Mononuclear cell (primary cell): ENCODE data around the gene PPP1R13B. TPM values are rescaled to one million over a fixed set of nuclear protein-coding genes. Genes with fewer than 3 reads are reported as not detected.
"Not testable (repeated sequence)": the region's sequence is repeated elsewhere in the genome, so short reads cannot be mapped to it uniquely, and the experiment has no call there.

Experiments used
- H3K27me3 ChIP-seq: 2 replicates; pipeline ENCODE4 v1.6.0; 2011; ENCODE audit warnings: low read length, control low read depth; ENCODE audit not compliant: insufficient read depth
- H3K4me1 ChIP-seq: 2 replicates; pipeline ENCODE4 v1.5.1; 2011; ENCODE audit warnings: mild to moderate bottlenecking, low read length, control low read depth; ENCODE audit not compliant: insufficient read depth
- H3K4me3 ChIP-seq: 2 replicates; pipeline ENCODE4 v1.5.1; 2011; ENCODE audit warnings: mild to moderate bottlenecking, low read length, moderate library complexity
- H3K9me3 ChIP-seq: 2 replicates; pipeline ENCODE4 v1.5.1; 2011; ENCODE audit warnings: low read depth, mild to moderate bottlenecking, control low read depth, low read length
- total RNA-seq: library from RNA; depleted of rRNA; stranded (reverse); fragments of >200 nt; gene quantifications from one replicate; pipeline ENCODE4 v1.2.3, GENCODE V29; 2012

Gene PPP1R13B
- total RNA-seq, 1 donor = 4.5 TPM

- Histone ChIP-seq H3K27me3 (peaks cover 7% of the 10 kb centered on the region), H3K4me3 (no peak overlapping the region), H3K4me1 (no peaks in the 10 kb centered on the region), H3K9me3 (no peaks in the 10 kb centered on the region)
Measured at GRCh38 chr14:103816991-103817390, 30.4 kb downstream of the PPP1R13B start.

DNA sequence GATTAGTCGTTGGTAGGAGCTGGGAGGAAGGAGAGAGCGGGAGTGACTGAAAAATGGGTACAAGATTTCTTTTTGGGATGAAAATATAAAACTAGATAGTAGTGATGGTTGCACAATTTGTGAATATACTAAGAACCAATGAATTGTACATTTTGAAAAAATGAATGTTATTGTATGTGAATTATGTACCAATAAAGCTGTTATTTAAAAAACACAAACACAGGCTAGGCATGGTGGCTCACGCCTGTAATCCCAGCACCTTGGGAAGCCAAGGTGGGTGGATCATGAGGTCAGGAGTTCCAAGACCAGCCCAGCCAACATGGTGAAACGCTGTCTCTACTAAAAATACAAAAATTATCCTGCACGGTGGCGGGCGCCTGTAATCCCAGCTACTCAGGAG lies 32.1 kb downstream of the PPP1R13B start:
- no peaks in the 10 kb centered on the region for H3K9me3 ChIP-seq
- no peak overlapping the region for H3K4me3 ChIP-seq
- H3K27me3 ChIP-seq = no peaks in the 10 kb centered on the region
- H3K4me1 ChIP-seq = no peaks in the 10 kb centered on the region

DNA sequence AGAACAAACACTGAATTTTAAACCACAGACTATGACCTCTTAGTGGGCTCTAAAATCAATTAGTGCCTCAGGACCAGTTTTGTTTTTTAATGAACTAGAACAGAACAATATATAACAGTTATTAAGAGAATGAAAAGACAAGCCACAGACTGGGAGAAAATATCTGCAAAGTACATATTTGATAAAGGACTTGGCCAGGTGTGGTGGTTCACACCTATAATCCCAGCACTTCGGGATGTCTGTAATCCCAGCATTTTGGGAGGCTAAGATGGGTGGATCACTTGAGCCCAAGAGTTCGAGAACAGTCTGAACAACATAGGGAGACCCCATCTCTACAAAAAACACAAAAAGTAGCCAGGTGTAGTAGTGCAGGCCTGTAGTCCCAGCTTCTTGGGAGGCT lies 36.2 kb downstream of the PPP1R13B start:
- no peaks in the 10 kb centered on the region for H3K9me3 ChIP-seq
- H3K4me1 ChIP-seq = no peaks in the 10 kb centered on the region
- H3K4me3 ChIP-seq = no peak overlapping the region
- H3K27me3 ChIP-seq = no peaks in the 10 kb centered on the region

GRCh38 chr14:103808403-103809001 lies 38.9 kb downstream of the PPP1R13B start:
- no peak overlapping the region for H3K4me3 ChIP-seq
- H3K9me3 ChIP-seq = no peaks in the 10 kb centered on the region
- no peaks in the 10 kb centered on the region for H3K4me1 ChIP-seq
- H3K27me3 ChIP-seq = no peaks in the 10 kb centered on the region

- no peak overlapping the region for H3K4me3 ChIP-seq
- no peaks in the 10 kb centered on the region for H3K4me1 ChIP-seq
- H3K9me3 ChIP-seq = no peaks in the 10 kb centered on the region
- H3K27me3 ChIP-seq = no peaks in the 10 kb centered on the region
Measured at GRCh38 chr14:103806805-103807204, 40.6 kb downstream of the PPP1R13B start.

DNA sequence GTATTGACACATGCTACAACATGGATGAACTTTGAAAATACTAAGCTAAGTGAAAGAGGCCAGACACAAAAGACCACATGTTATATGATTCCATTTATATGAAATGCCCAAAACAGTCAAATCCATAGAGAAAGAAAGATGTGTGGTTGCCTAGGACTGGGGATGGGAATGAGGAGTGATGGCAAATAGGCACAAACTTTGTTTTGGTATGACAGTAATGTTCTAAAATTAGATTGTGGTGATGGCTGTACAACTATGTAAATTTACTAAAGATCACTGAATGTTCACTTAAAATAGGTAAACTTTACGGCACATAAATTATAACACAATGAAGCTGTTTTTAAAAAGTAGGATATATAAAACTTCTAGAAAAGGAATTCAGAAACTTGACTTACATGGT lies 41.7 kb downstream of the PPP1R13B start:
- H3K4me1 ChIP-seq = no peaks in the 10 kb centered on the region
- no peaks in the 10 kb centered on the region for H3K9me3 ChIP-seq
- no peak overlapping the region for H3K4me3 ChIP-seq
- no peaks in the 10 kb centered on the region for H3K27me3 ChIP-seq

DNA sequence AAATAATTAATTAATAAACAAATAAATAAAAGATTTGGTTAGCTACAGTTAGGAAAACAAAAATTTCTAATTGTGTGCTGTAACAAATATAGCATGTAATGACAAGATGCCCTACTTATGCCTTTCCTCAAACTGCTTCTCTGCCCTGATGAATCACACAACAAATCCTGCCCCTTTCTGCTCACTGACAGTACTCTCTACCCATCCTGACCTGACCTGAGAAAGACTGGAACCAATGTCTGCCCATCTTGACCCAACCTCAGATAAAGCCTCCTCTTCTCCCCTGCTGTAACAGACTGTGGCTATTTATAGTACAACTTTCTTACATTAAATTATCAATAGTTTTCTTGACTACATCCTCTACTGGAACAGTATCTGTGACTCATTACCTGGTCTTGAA lies 43.7 kb downstream of the PPP1R13B start:
- Histone ChIP-seq H3K9me3 (no peaks in the 10 kb centered on the region), H3K4me3 (no peak overlapping the region), H3K4me1 (no peaks in the 10 kb centered on the region)

GRCh38 chr14:103802356-103802755 lies 45.0 kb downstream of the PPP1R13B start:
- Histone ChIP-seq H3K9me3 (no peaks in the 10 kb centered on the region), H3K4me1 (no peaks in the 10 kb centered on the region)

More for the DNA sequence above, 43.7 kb downstream of the PPP1R13B start:
- no peaks in the 10 kb centered on the region for H3K27me3 ChIP-seq

GRCh38 chr14:103801459-103801858 lies 45.9 kb downstream of the PPP1R13B start:
- Histone ChIP-seq H3K4me3 (no peak overlapping the region), H3K4me1 (no peaks in the 10 kb centered on the region), H3K9me3 (no peaks in the 10 kb centered on the region), H3K27me3 (no peaks in the 10 kb centered on the region)

More at GRCh38 chr14:103802356-103802755, 45.0 kb downstream of the PPP1R13B start:
- Histone ChIP-seq H3K4me3 (no peak overlapping the region), H3K27me3 (no peaks in the 10 kb centered on the region)

DNA sequence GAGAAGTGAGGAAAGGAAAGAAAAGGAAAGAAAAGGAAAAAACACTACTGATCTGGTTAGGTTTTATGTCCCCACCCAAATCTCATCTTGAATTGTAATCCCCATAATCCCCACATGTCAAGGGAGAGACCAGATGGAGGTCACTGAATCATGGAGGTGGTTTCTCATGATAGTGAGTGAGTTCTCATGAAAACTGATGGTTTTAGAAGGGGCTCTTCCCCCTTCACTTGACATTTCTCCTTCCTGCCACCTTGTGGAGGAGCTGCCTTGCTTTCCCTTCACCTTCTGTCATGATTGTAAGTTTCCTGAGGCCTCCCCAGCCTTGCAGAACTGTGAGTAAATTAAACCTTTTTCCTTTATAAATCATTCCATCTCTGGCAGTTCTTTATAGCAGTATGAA lies 54.2 kb downstream of the PPP1R13B start:
- not testable (repeated sequence) for H3K4me1 ChIP-seq, H3K4me3 ChIP-seq, H3K9me3 ChIP-seq, H3K27me3 ChIP-seq

GRCh38 chr14:103788086-103788485 lies 59.3 kb downstream of the PPP1R13B start:
- Histone ChIP-seq H3K4me3 (no peak overlapping the region), H3K4me1 (no peaks in the 10 kb centered on the region), H3K27me3 (no peaks in the 10 kb centered on the region), H3K9me3 (no peaks in the 10 kb centered on the region)

- no peaks in the 10 kb centered on the region for H3K27me3 ChIP-seq
- H3K4me1 ChIP-seq = no peaks in the 10 kb centered on the region
- no peaks in the 10 kb centered on the region for H3K9me3 ChIP-seq
- no peak overlapping the region for H3K4me3 ChIP-seq
Measured at GRCh38 chr14:103782376-103782775, 65.0 kb downstream of the PPP1R13B start.

DNA sequence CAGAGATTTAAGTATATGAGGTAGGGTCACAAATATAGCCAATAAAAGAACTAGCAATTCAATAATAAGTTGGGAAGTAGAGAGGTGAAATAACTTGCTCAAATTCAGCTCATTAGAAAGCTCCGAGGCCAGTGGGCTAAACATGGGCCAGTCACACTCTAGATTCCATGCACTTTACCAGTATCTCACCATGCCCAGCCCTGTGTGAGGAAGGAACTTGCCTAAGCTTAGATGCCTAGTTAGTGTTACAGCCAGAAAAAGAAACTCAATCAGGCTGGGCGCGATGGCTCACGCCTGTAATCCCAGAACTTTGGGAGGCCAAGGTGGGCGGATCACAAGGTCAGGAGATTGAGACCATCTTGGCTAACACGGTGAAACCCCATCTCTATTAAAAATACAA lies 71.1 kb downstream of the PPP1R13B start:
- not testable (repeated sequence) for H3K4me3 ChIP-seq, H3K4me1 ChIP-seq, H3K27me3 ChIP-seq, H3K9me3 ChIP-seq

DNA sequence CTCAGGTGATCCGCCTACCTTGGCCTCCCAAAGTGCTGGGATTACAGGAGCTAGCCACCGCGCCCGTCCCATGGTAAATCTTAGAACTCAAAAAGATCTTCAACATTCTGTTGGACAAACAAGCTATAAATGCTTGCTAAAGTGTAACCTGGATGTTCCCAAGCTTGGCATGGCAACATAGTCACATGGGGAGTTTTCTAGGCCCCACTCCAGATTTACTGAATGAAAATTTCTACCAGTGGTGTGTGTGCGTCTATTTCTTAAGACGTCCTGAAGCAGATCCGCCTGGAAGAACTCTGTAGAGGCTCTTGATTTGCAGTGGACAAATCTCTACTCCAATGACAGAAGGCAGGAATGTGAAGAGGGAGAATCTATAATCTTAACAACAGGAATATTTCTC lies 71.9 kb downstream of the PPP1R13B start:
- Histone ChIP-seq H3K4me3 (no peak overlapping the region), H3K27me3 (no peaks in the 10 kb centered on the region), H3K9me3 (no peaks in the 10 kb centered on the region), H3K4me1 (no peaks in the 10 kb centered on the region)

GRCh38 chr14:103773521-103773920 lies 73.9 kb downstream of the PPP1R13B start:
- Histone ChIP-seq H3K27me3 (no peaks in the 10 kb centered on the region), H3K9me3 (no peaks in the 10 kb centered on the region), H3K4me3 (no peak overlapping the region), H3K4me1 (no peaks in the 10 kb centered on the region)

- no peak overlapping the region for H3K4me3 ChIP-seq
- no peaks in the 10 kb centered on the region for H3K4me1 ChIP-seq
- no peaks in the 10 kb centered on the region for H3K9me3 ChIP-seq
- H3K27me3 ChIP-seq = no peaks in the 10 kb centered on the region
Measured at GRCh38 chr14:103772078-103772712, 75.2 kb downstream of the PPP1R13B start.
